ENCODE measurements around the gene DGCR8.

The DGCR8 gene

DNA sequence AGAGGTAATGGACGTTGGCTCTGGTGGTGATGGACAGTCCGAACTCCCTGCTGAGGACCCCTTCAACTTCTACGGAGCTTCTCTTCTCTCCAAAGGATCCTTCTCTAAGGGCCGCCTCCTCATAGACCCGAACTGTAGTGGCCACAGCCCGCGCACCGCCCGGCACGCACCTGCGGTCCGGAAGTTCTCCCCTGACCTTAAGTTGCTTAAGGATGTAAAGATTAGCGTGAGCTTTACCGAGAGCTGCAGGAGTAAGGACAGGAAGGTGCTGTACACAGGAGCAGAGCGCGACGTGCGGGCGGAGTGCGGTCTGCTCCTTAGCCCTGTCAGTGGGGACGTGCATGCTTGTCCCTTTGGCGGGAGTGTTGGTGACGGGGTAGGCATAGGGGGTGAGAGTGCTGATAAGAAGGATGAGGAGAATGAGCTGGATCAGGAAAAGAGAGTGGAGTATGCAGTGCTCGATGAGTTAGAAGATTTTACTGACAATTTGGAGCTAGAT, 6.1 kb downstream of the DGCR8 start:
- peaks cover 8% of the 10 kb centered on the region for H3K4me1 ChIP-seq
- no peak for DNase-seq
- peaks cover 68% of the 10 kb centered on the region for H3K36me3 ChIP-seq
- TF ChIP-seq, protein P1, sequence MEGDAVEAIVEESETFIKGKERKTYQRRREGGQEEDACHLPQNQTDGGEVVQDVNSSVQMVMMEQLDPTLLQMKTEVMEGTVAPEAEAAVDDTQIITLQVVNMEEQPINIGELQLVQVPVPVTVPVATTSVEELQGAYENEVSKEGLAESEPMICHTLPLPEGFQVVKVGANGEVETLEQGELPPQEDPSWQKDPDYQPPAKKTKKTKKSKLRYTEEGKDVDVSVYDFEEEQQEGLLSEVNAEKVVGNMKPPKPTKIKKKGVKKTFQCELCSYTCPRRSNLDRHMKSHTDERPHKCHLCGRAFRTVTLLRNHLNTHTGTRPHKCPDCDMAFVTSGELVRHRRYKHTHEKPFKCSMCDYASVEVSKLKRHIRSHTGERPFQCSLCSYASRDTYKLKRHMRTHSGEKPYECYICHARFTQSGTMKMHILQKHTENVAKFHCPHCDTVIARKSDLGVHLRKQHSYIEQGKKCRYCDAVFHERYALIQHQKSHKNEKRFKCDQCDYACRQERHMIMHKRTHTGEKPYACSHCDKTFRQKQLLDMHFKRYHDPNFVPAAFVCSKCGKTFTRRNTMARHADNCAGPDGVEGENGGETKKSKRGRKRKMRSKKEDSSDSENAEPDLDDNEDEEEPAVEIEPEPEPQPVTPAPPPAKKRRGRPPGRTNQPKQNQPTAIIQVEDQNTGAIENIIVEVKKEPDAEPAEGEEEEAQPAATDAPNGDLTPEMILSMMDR (IDR thresholded peaks at IDR 0.05; ENCODE audit: low read depth, low read length): no peak
- no peaks in the 10 kb centered on the region for H3K27me3 ChIP-seq
- no peaks in the 10 kb centered on the region for H3K9me3 ChIP-seq
- H3K4me3 ChIP-seq (ENCODE audit: low read depth, low read length): no peak overlapping the region

DNA sequence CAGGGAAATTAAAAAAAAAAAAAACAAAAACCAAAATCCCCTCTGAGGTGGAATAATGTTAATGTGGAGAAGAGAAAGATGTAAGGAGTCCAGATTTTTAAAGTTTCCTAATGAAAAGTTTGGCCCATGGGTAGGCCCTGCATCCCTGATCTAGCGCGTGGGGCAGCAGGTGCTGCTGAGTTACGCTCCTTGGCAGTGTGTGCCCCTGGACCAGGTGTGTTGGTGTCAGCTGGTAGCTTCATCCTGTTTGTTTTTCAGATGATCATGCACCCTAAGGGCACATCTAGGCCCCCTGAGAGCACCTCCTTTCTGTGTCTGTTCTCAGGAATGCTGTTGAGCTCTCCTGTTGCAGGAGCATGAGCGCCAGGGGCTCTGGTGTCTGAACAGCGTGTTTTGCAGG, 6.7 kb downstream of the DGCR8 start:
- peaks cover 8% of the 10 kb centered on the region for H3K4me1 ChIP-seq
- H3K36me3 ChIP-seq: peaks cover 74% of the 10 kb centered on the region
- H3K27me3 ChIP-seq: no peaks in the 10 kb centered on the region
- no peak for DNase-seq
- no peaks in the 10 kb centered on the region for H3K9me3 ChIP-seq
- H3K4me3 ChIP-seq (ENCODE audit: low read depth, low read length): no peak overlapping the region
- TF ChIP-seq, protein P1 (IDR thresholded peaks at IDR 0.05; ENCODE audit: low read depth, low read length): no peak

DNA sequence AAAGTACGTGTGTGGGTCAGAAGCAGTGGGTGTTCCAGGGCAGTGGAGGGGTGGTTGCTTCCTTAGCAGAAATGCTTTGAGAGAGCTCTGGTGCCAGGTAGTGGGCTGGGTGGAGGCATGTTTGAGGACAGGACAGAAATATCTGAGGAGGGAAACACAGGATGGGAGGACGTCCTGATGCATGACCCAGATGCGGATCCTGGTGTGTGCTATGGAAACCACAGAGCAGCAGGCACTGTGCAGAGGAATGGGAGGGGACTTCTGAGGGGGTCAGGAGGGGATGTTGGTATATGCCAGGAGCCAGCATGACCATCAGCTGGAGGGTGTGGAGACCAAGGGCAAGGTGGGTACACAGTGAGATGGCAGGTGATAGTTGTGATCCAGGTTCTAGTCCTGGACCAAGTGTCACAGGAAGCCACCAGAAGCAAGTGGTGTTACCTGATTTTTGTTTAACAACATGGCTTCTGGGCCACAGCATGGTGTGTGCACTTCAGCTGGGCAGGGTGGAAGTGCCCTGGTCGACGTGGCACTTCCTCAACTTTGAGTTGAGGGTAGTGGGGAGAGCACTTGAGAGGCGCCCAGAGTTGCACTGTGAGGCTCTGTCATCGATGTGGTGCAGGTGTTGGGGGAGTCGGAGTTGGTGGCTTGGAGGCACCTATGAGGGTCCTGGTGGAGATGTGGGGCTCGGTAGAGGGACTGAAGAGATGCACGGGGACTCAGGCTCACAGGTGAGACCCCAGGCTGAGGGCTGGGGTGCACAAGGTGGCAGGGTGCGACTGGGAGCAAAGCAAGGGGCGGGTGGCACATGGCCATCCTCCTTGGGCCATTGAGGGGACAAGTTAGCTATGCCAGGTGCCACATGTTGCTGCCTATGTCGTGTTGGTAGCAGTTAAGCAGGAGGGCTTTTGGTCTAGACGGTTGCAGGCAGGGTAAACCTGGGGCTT, 7.5 kb downstream of the DGCR8 start:
- Histone ChIP-seq H3K36me3 (peaks cover 81% of the 10 kb centered on the region), H3K9me3 (no peaks in the 10 kb centered on the region), H3K4me3 (ENCODE audit: low read depth, low read length) (no peak overlapping the region), H3K27me3 (no peaks in the 10 kb centered on the region), H3K4me1 (peaks cover 8% of the 10 kb centered on the region)
- TF ChIP-seq, protein P1 (IDR thresholded peaks at IDR 0.05; ENCODE audit: low read depth, low read length): no peak
- no peak for DNase-seq

DNA sequence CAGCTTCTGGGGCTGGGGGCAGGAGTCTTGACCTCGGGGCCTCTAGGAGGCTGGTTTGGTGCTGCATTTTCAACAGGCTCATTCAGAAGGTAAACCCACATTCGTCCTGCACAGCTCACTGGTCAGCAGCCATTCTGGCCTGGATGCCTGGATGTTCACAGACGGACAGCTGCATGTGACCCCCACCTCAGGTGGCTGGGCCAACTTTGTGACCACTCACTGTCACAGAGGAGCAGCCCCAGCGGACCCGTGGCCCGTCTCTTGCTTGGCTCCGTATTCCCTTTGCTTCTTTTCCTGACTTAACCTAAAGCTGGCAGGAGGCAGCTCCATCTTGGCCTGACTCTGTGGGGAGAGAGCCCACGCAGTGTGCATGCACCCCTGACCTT, 8.2 kb downstream of the DGCR8 start:
- peaks cover 8% of the 10 kb centered on the region for H3K4me1 ChIP-seq
- TF ChIP-seq, protein P1 (IDR thresholded peaks at IDR 0.05; ENCODE audit: low read depth, low read length): no peak
- DNase-seq: no peak
- H3K36me3 ChIP-seq: peaks cover 81% of the 10 kb centered on the region
- H3K27me3 ChIP-seq: no peaks in the 10 kb centered on the region
- H3K4me3 ChIP-seq (ENCODE audit: low read depth, low read length): no peak overlapping the region
- H3K9me3 ChIP-seq: no peaks in the 10 kb centered on the region

DNA sequence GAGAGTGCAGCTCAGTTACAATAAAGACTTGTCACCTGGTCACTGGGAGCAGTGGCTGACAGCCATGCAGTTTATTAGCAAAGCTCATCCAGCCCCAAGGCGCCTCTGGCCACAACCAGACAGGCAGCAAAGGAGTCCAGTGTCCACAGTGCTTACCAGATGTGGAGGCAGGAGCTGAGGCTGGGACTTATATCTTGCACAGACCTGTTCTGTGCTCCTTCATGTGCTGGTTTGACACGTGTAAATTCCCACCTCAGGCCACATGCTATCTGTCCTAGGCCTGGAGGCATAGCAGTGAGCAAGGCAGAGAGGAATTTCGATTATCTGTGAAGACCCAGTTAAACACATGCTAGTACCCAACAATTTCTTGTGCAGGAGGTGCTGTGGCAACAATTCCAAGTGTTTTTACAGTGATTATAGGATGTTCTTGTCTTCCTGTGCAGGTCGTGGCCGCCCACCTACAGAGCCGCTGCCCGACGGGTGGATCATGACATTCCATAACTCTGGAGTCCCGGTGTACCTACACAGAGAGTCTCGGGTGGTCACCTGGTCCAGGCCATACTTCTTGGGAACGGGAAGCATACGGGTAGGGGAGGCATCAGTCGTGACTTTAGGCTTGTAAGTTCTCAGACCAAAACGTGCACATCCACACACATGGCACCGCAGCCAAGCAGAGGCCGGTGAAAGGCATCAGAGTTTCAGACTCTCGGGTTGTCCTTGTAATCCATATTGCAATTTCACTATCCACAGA, 9.4 kb downstream of the DGCR8 start:
- Histone ChIP-seq H3K4me1 (peaks cover 7% of the 10 kb centered on the region), H3K4me3 (ENCODE audit: low read depth, low read length) (no peak overlapping the region), H3K36me3 (peaks cover 90% of the 10 kb centered on the region), H3K9me3 (no peaks in the 10 kb centered on the region), H3K27me3 (no peaks in the 10 kb centered on the region)
- no peak for DNase-seq
- TF ChIP-seq, protein P1 (IDR thresholded peaks at IDR 0.05; ENCODE audit: low read depth, low read length): no peak
